Thoracic aorta (tissue), 2 donors: ENCODE data around the gene TMEM150A. TPM values are rescaled to one million over a fixed set of nuclear protein-coding genes. Genes with fewer than 3 reads are reported as not detected.
"Not testable (repeated sequence)": the region's sequence is repeated elsewhere in the genome, so short reads cannot be mapped to it uniquely, and the experiment has no call there.

Source experiments
- ATAC-seq: fragments of 150-250 bp; one replicate; pipeline ENCODE4 v1.8.0; 2017; ENCODE audit warnings: low read depth; ENCODE audit not compliant: insufficient number of reproducible peaks, low FRiP score
- DNase-seq: peaks from one replicate; pipeline ENCODE4 v3.0.0-alpha.2; 2020; ENCODE audit warnings: low spot score
- H3K27ac ChIP-seq, 2 donors: fragments of 200-600 bp; sonication (generic); 1 replicate in 1 of 2; 2 replicates in 1 of 2; pipeline ENCODE4 v1.5.1; 2016; ENCODE audit warnings: mild to moderate bottlenecking in 2 of 2, moderate library complexity in 2 of 2
- H3K27me3 ChIP-seq: fragments of 200-600 bp; sonication (generic); replicated peaks from 2 replicates; pipeline ENCODE4 v1.6.0; 2016; ENCODE audit warnings: mild to moderate bottlenecking; ENCODE audit not compliant: insufficient read depth
- H3K36me3 ChIP-seq: fragments of 200-600 bp; sonication (generic); one replicate; pipeline ENCODE4 v1.5.1; 2016
- H3K4me1 ChIP-seq, 2 donors: fragments of 200-600 bp; sonication (generic); 1 replicate in 1 of 2; 2 replicates in 1 of 2; pipeline versions ENCODE4 v1.5.1 to v1.6.0; 2016; ENCODE audit warnings: low read depth in 2 of 2, mild to moderate bottlenecking in 1 of 2; ENCODE audit not compliant: control insufficient read depth in 1 of 2
- H3K4me3 ChIP-seq: fragments of 200-600 bp; sonication (generic); 2 replicates; pipeline ENCODE4 v1.5.1; 2016; ENCODE audit warnings: mild to moderate bottlenecking
- H3K9me3 ChIP-seq: fragments of 200-600 bp; sonication (generic); 2 replicates; pipeline ENCODE4 v1.5.1; 2016
- CTCF ChIP-seq: fragments of 200-600 bp; sonication (generic); IDR thresholded peaks from one replicate; pipeline ENCODE4 v1.5.1; 2019; ENCODE audit warnings: antibody characterized with exemption
- total RNA-seq, 2 donors: library from RNA; depleted of rRNA; stranded (reverse); fragments of >200 nt; gene quantifications; one replicate each; pipeline versions ENCODE4 v1.1.0 to v1.2.3, GENCODE V29; 2016

TMEM150A gene
- total RNA-seq, 2 donors from 2014 or later, result 25.7 to 26.3 TPM

- Histone ChIP-seq H3K4me3 (peak overlapping the region; percentile 31), H3K36me3 (peaks cover 4% of the 10 kb centered on the region), H3K27me3 (no peaks in the 10 kb centered on the region), H3K9me3 (no peaks in the 10 kb centered on the region), H3K27ac (peak overlapping the region; percentile 60 to 85), H3K4me1 (peaks cover 42 to 77% of the 10 kb centered on the region in 2 donors)
- ATAC-seq (no peak), DNase-seq (no peak)
- no peak for TF ChIP-seq CTCF
Observed at GRCh38 chr2:85606116-85606455, 3.6 kb upstream of the TMEM150A start.

GRCh38 chr2:85605406-85606115 is 3.1 kb upstream of the TMEM150A start:
- ATAC-seq (no peak), DNase-seq (no peak)
- TF ChIP-seq CTCF, result no peak
- H3K4me3 ChIP-seq, result peak overlapping the region; percentile 31
- H3K27me3 ChIP-seq, result no peaks in the 10 kb centered on the region
- H3K9me3 ChIP-seq, result no peaks in the 10 kb centered on the region
- H3K36me3 ChIP-seq, result peaks cover 4% of the 10 kb centered on the region
- H3K27ac ChIP-seq, result peak overlapping the region; percentile 60 to 85
- peaks cover 39 to 77% of the 10 kb centered on the region in 2 donors for H3K4me1 ChIP-seq

GRCh38 chr2:85604568-85605339 is 2.3 kb upstream of the TMEM150A start:
- peaks cover 34 to 69% of the 10 kb centered on the region in 2 donors for H3K4me1 ChIP-seq
- peaks cover 4% of the 10 kb centered on the region for H3K36me3 ChIP-seq
- no peaks in the 10 kb centered on the region for H3K27me3 ChIP-seq
- TF ChIP-seq CTCF, result no peak
- peak overlapping the region; percentile 60 to 85 for H3K27ac ChIP-seq
- H3K4me3 ChIP-seq, result peak overlapping the region; percentile 20
- H3K9me3 ChIP-seq, result no peaks in the 10 kb centered on the region
- DNase-seq (no peak), ATAC-seq (no peak)

GRCh38 chr2:85604133-85604444 is 1.6 kb upstream of the TMEM150A start:
- not testable (repeated sequence) for H3K36me3 ChIP-seq, DNase-seq, H3K9me3 ChIP-seq, ATAC-seq, H3K27me3 ChIP-seq
- peaks cover 34 to 66% of the 10 kb centered on the region in 2 donors for H3K4me1 ChIP-seq
- peak overlapping the region; percentile 60 to 85 for H3K27ac ChIP-seq
- H3K4me3 ChIP-seq, result peak overlapping the region; percentile 80

- Histone ChIP-seq H3K27ac (peak overlapping the region; percentile 67 to 85), H3K4me1 (peaks cover 34 to 54% of the 10 kb centered on the region in 2 donors), H3K36me3 (peaks cover 14% of the 10 kb centered on the region), H3K9me3 (no peaks in the 10 kb centered on the region), H3K4me3 (peak overlapping the region; percentile 80), H3K27me3 (no peaks in the 10 kb centered on the region)
- ATAC-seq, result peak; percentile 29
- DNase-seq, result no peak
- no peak for TF ChIP-seq CTCF
Observed at GRCh38 chr2:85601771-85602475, 575 bp downstream of the TMEM150A start.
